BLaER1 (cell line): Measurements from ENCODE around the gene GMPPA.

Experiments
- H3K27ac ChIP-seq: shearing (Covaris generic); formaldehyde crosslinking; 2 replicates; pipeline ENCODE4 v1.8.1; 2022
- H3K27me3 ChIP-seq: shearing (Covaris generic); formaldehyde crosslinking; 2 replicates; pipeline ENCODE4 v1.8.1; 2022
- H3K36me3 ChIP-seq: shearing (Covaris generic); formaldehyde crosslinking; 2 replicates; pipeline ENCODE4 v1.8.1; 2022
- H3K4me1 ChIP-seq: shearing (Covaris generic); formaldehyde crosslinking; 2 replicates; pipeline ENCODE4 v1.8.1; 2022
- H3K4me2 ChIP-seq: shearing (Covaris generic); formaldehyde crosslinking; 2 replicates; pipeline ENCODE4 v1.8.1; 2022
- H3K4me3 ChIP-seq: shearing (Covaris generic); formaldehyde crosslinking; 2 replicates; pipeline ENCODE4 v1.8.1; 2022
- H3K9ac ChIP-seq: shearing (Covaris generic); formaldehyde crosslinking; 2 replicates; pipeline ENCODE4 v1.8.1; 2022
- H3K9me3 ChIP-seq: shearing (Covaris generic); formaldehyde crosslinking; 2 replicates; pipeline ENCODE4 v1.8.1; 2022
- H4K20me1 ChIP-seq: shearing (Covaris generic); formaldehyde crosslinking; 2 replicates; pipeline ENCODE4 v1.8.1; 2022
- Cebpa-rat ChIP-seq: shearing (Covaris generic); IDR thresholded peaks from 2 replicates; pipeline ENCODE4 v1.8.1; 2022

GMPPA gene

GRCh38 chr2:219500135-219500534, 1.4 kb downstream of the GMPPA start:
- Histone ChIP-seq H3K4me1 (peaks cover 45% of the 10 kb centered on the region), H3K4me3 (no peak overlapping the region), H3K9me3 (no peaks in the 10 kb centered on the region), H3K27me3 (peaks cover 33% of the 10 kb centered on the region), H3K9ac (no peak overlapping the region), H3K4me2 (peak overlapping the region; percentile 96), H3K36me3 (peaks cover 21% of the 10 kb centered on the region), H3K27ac (no peak overlapping the region), H4K20me1 (no peaks in the 10 kb centered on the region)
- no peak for TF ChIP-seq Cebpa-rat

GRCh38 chr2:219501849-219502248, 3.2 kb downstream of the GMPPA start:
- peaks cover 16% of the 10 kb centered on the region for H3K27me3 ChIP-seq
- H3K9me3 ChIP-seq, result no peaks in the 10 kb centered on the region
- no peak for TF ChIP-seq Cebpa-rat
- peaks cover 28% of the 10 kb centered on the region for H3K4me1 ChIP-seq
- H4K20me1 ChIP-seq, result no peaks in the 10 kb centered on the region
- H3K36me3 ChIP-seq, result peaks cover 38% of the 10 kb centered on the region
- no peak overlapping the region for H3K4me2 ChIP-seq
- H3K4me3 ChIP-seq, result no peak overlapping the region
- H3K9ac ChIP-seq, result no peak overlapping the region
- no peak overlapping the region for H3K27ac ChIP-seq

GRCh38 chr2:219502618-219503017, 3.9 kb downstream of the GMPPA start:
- Histone ChIP-seq H4K20me1 (no peaks in the 10 kb centered on the region), H3K9me3 (no peaks in the 10 kb centered on the region), H3K4me1 (peaks cover 20% of the 10 kb centered on the region), H3K9ac (no peak overlapping the region), H3K4me3 (no peak overlapping the region), H3K27me3 (peaks cover 9% of the 10 kb centered on the region), H3K4me2 (no peak overlapping the region), H3K27ac (no peak overlapping the region), H3K36me3 (peaks cover 41% of the 10 kb centered on the region)
- no peak for TF ChIP-seq Cebpa-rat

DNA sequence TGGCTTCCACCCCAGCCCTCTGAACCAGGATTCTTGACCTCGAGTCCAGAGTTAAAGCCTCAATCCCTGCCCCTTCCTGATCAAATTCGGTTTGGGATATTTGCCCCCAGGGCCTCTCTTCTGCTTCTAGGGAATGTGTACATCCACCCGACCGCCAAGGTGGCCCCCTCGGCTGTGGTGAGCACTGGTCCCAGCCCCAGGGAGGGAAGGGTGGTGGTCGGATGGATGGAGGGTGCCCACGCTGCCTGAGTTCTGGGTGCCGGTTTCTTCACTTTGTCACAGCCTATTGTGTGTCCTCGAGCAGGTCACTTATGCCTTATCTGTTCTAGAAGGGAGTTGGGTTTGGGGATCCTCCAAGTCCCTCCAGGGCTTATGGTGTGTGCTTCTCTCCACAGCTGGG, 6.9 kb downstream of the GMPPA start:
- no peak overlapping the region for H3K4me2 ChIP-seq
- H3K9ac ChIP-seq, result no peak overlapping the region
- H3K27ac ChIP-seq, result no peak overlapping the region
- TF ChIP-seq Cebpa-rat, result no peak
- no peaks in the 10 kb centered on the region for H3K9me3 ChIP-seq
- peaks cover 27% of the 10 kb centered on the region for H3K4me1 ChIP-seq
- no peaks in the 10 kb centered on the region for H3K27me3 ChIP-seq
- peaks cover 41% of the 10 kb centered on the region for H3K36me3 ChIP-seq
- no peaks in the 10 kb centered on the region for H4K20me1 ChIP-seq
- no peak overlapping the region for H3K4me3 ChIP-seq

- no peak overlapping the region; the same call in 1 of the 2 replicates for H3K27ac ChIP-seq
- H3K9ac ChIP-seq, result no peak overlapping the region
- H3K36me3 ChIP-seq, result peaks cover 41% of the 10 kb centered on the region
- H3K4me3 ChIP-seq, result no peak overlapping the region
- no peaks in the 10 kb centered on the region for H4K20me1 ChIP-seq
- H3K4me1 ChIP-seq, result peaks cover 34% of the 10 kb centered on the region
- H3K9me3 ChIP-seq, result no peaks in the 10 kb centered on the region
- H3K4me2 ChIP-seq, result no peak overlapping the region
- no peak for TF ChIP-seq Cebpa-rat
- no peaks in the 10 kb centered on the region for H3K27me3 ChIP-seq
These were observed 7.6 kb downstream of the GMPPA start for GRCh38 chr2:219506153-219506801.

- peaks cover 39% of the 10 kb centered on the region for H3K36me3 ChIP-seq
- no peaks in the 10 kb centered on the region for H4K20me1 ChIP-seq
- no peaks in the 10 kb centered on the region for H3K27me3 ChIP-seq
- no peak overlapping the region for H3K27ac ChIP-seq
- H3K4me2 ChIP-seq, result no peak overlapping the region
- H3K9ac ChIP-seq, result no peak overlapping the region
- peaks cover 40% of the 10 kb centered on the region for H3K4me1 ChIP-seq
- no peaks in the 10 kb centered on the region for H3K9me3 ChIP-seq
- no peak overlapping the region for H3K4me3 ChIP-seq
- no peak for TF ChIP-seq Cebpa-rat
These were observed 8.3 kb downstream of the GMPPA start for GRCh38 chr2:219506802-219507526.

DNA sequence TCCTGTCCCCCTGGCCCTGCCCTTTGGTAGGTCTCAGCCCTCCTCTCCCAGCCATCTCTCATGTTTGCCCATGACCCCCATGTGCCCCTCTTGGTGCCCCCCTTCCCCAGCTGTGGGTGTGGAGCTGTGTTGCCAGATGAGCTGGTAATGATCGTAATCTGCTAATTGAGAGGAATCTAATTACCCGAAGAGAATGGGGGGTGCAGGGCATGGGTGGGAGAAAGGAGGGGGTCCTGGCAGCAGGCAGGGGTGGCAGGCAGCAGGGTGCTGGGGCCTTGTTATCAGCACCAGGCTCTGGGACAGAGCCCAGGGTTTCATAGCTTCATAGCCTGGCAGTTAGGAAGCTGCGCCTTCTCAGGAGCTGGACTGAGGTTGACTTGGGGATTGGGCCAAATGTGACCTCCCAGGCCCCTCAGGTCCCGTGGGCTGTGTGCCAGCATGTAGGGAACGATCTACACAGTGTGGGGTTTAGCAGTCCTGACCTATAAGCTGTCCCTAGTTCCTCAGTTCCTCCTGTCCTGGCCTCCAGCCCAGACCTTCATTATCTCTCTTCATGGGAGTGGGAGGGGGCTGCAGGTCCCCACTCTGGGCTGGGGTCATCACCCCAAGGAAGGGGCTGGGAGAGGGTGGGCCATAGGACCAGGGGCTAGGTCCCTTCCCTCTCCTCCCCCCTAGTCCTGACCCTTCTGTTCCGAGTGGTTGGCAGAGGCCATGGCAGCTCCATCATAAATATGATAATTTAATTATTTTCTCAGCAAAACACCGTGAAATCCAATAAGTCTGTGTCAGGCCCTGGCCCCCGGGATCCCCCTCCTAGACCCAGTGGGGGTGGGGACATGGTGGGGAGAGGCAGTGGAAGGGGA, 9.1 kb downstream of the GMPPA start:
- no peak overlapping the region for H3K9ac ChIP-seq
- no peak overlapping the region for H3K4me3 ChIP-seq

GRCh38 chr2:219508444-219508734, 9.7 kb downstream of the GMPPA start:
- Histone ChIP-seq H3K36me3 (peaks cover 36% of the 10 kb centered on the region), H3K27ac (no peak overlapping the region), H3K9ac (no peak overlapping the region), H3K4me1 (peaks cover 54% of the 10 kb centered on the region), H3K27me3 (no peaks in the 10 kb centered on the region), H3K9me3 (no peaks in the 10 kb centered on the region), H3K4me2 (peak overlapping the region; percentile 98; the same call in 1 of the 2 replicates), H3K4me3 (no peak overlapping the region), H4K20me1 (no peaks in the 10 kb centered on the region)
- no peak for TF ChIP-seq Cebpa-rat

More for the DNA sequence above, 9.1 kb downstream of the GMPPA start:
- Histone ChIP-seq H3K4me1 (peaks cover 48% of the 10 kb centered on the region), H3K27ac (no peak overlapping the region), H3K9me3 (no peaks in the 10 kb centered on the region), H3K4me2 (peak overlapping the region; percentile 98; the same call in 1 of the 2 replicates), H4K20me1 (no peaks in the 10 kb centered on the region), H3K36me3 (peaks cover 36% of the 10 kb centered on the region), H3K27me3 (no peaks in the 10 kb centered on the region)
- no peak for TF ChIP-seq Cebpa-rat

DNA sequence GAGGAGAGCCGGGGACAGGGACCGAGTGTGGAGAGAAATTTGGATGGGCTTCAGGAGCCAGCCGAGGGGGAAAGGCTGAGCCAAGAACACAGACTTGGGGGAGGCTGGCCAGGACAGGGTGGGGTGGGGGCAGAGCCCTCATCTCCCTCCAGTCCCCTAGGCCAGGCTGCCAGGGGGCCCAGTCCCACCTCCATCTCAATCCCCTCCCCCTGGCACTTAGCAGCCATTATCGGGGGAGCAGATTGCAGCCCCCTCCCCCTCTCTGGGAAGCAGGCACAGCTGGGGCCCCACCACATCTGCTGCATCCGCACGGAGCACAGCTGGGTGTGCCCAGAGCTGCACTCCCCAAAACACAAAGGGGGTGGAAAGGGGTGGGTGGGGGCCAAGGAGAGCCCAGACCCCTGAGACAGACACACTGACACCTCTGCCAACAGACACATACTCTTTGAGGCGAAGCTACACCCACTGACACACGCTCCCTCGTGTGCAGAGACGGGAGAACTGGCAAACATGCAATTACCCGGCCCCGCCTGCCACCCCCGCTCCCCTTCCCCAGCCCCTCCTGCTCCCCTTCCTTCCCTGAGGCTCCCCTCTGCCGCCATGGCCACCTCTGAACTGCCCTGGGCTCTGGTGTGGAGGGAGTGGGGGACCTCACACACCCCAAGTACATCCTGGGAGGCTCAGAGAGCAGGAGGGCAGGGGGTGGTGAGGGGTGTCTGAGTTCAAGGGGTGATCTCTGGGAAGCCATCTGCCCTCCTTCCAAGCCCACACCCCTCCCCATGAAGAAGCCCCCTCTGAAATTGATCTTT, 10.5 kb downstream of the GMPPA start:
- TF ChIP-seq Cebpa-rat, result no peak
- H3K27me3 ChIP-seq, result no peaks in the 10 kb centered on the region
- H4K20me1 ChIP-seq, result no peaks in the 10 kb centered on the region
- H3K36me3 ChIP-seq, result peaks cover 30% of the 10 kb centered on the region
- H3K4me1 ChIP-seq, result peaks cover 62% of the 10 kb centered on the region
- H3K9ac ChIP-seq, result peak overlapping the region; percentile 38; the same call in 1 of the 2 replicates
- H3K9me3 ChIP-seq, result no peaks in the 10 kb centered on the region
- peak overlapping the region; percentile 19; the same call in 1 of the 2 replicates for H3K27ac ChIP-seq
- H3K4me3 ChIP-seq, result peak overlapping the region; percentile 41; the same call in 1 of the 2 replicates
- H3K4me2 ChIP-seq, result peak overlapping the region; percentile 98
